Measurements from ENCODE around the gene GAPDH. TPM values are rescaled to one million over a fixed set of nuclear protein-coding genes. Genes with fewer than 3 reads are reported as not detected.
"Not testable (repeated sequence)": the region's sequence is repeated elsewhere in the genome, so short reads cannot be mapped to it uniquely, and the experiment has no call there.

Gene GAPDH
- total RNA-seq, 2 donors from 2014 or later = 1,700 to 2,744 TPM

DNA sequence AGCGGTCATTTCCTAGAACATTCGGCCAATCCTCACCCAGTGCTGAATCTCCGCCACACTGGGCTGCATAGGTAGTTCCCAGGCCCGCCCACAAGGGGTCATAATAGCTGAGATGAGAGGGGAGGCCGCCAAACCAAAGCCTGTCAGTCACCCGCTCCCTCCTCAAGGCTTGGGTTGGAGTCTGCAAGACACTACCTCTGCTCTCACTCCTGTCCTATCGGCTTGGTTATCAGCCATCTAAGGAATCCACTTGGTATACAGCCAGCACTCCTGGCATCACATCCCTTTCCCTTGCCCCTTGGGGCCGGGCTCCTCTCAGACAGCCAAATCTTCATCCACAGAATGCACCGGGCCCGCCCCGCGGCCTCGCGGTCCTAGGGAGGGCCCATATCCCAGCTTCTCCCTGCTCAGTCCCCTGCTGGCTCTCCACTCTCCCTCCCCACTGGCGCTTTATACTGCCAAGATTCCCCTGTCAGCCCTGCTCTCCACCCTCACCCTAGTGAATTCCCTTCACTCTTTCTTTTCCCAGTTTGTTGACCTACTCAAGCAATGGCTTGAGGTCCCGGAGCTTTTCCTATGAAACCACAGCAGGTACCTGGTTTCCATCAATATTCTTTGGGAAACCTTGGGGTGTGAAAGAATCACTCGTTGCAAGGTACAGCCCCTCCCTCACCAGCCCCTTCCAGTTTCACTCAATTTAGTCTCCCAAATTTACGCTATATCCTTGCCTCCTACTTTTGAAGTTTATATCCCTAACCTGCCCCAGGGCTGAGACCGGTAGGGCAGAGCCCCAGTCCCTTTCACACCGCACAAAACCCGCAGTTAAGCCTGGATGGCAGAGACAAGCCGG lies 20.1 kb downstream of the GAPDH start:
- H3K4me1 ChIP-seq (ENCODE audit: control insufficient read depth in 1 of 2, low read depth in 2 of 2) = peaks cover 45 to 65% of the 10 kb centered on the region in 2 donors

GRCh38 chr12:6555018-6555691 lies 20.8 kb downstream of the GAPDH start:
- no peaks in the 10 kb centered on the region for H3K9me3 ChIP-seq
- DNase-seq (ENCODE audit: low spot score) (no peak), ATAC-seq (ENCODE audit: insufficient number of reproducible peaks, low FRiP score, low read depth) (no peak)
- H3K27ac ChIP-seq = peak overlapping the region; percentile 98 to 100
- no peaks in the 10 kb centered on the region for H3K27me3 ChIP-seq (replicated peaks; ENCODE audit: insufficient read depth)
- H3K36me3 ChIP-seq = peaks cover 11% of the 10 kb centered on the region
- TF ChIP-seq CTCF (IDR thresholded peaks at IDR 0.05) = no peak
- peaks cover 37 to 57% of the 10 kb centered on the region in 2 donors for H3K4me1 ChIP-seq (ENCODE audit: control insufficient read depth in 1 of 2, low read depth in 2 of 2)
- H3K4me3 ChIP-seq = peak overlapping the region; percentile 93

More for the DNA sequence above, 20.1 kb downstream of the GAPDH start:
- ATAC-seq (ENCODE audit: insufficient number of reproducible peaks, low FRiP score, low read depth) (no peak), DNase-seq (ENCODE audit: low spot score) (no peak)
- Histone ChIP-seq H3K27me3 (replicated peaks; ENCODE audit: insufficient read depth) (no peaks in the 10 kb centered on the region), H3K9me3 (no peaks in the 10 kb centered on the region), H3K27ac (peak overlapping the region; percentile 98 to 100), H3K36me3 (peaks cover 10% of the 10 kb centered on the region), H3K4me3 (peak overlapping the region; percentile 93)
- TF ChIP-seq CTCF (IDR thresholded peaks at IDR 0.05) = peak; percentile 56

DNA sequence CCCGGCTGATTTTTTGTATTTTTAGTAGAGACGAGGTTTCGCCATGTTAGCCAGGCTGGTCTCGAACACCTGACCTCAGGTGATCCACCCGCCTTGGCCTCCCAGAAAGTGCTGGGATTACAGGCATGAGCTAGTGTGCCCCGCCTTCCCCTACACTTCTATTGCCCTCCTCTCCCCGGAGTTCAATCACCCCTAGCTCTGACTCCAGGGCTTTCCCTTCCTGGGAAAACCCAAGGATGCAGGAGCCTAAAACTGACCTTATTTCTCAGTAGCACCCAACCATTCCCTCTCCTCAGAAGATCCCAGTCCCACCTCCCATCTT lies 22.1 kb downstream of the GAPDH start:
- not testable (repeated sequence) for DNase-seq (ENCODE audit: low spot score); H3K9me3 ChIP-seq; ATAC-seq (ENCODE audit: insufficient number of reproducible peaks, low FRiP score, low read depth); H3K27me3 ChIP-seq (replicated peaks; ENCODE audit: insufficient read depth)
- H3K4me1 ChIP-seq (ENCODE audit: control insufficient read depth in 1 of 2, low read depth in 2 of 2) = peaks cover 25 to 44% of the 10 kb centered on the region in 2 donors
- H3K4me3 ChIP-seq = peak overlapping the region; percentile 93
- peaks cover 24% of the 10 kb centered on the region for H3K36me3 ChIP-seq
- H3K27ac ChIP-seq = peak overlapping the region; percentile 98 to 100

- H3K36me3 ChIP-seq = peaks cover 27% of the 10 kb centered on the region
- H3K9me3 ChIP-seq = no peaks in the 10 kb centered on the region
- no peak overlapping the region for H3K4me3 ChIP-seq
- H3K27me3 ChIP-seq (replicated peaks; ENCODE audit: insufficient read depth) = no peaks in the 10 kb centered on the region
- ATAC-seq (ENCODE audit: insufficient number of reproducible peaks, low FRiP score, low read depth) (no peak), DNase-seq (ENCODE audit: low spot score) (no peak)
- no peak for TF ChIP-seq CTCF (IDR thresholded peaks at IDR 0.05)
- peak overlapping the region; percentile 98 to 100 for H3K27ac ChIP-seq
- H3K4me1 ChIP-seq (ENCODE audit: control insufficient read depth in 1 of 2, low read depth in 2 of 2) = peaks cover 21 to 40% of the 10 kb centered on the region in 2 donors
Measured at GRCh38 chr12:6556857-6557256, 22.5 kb downstream of the GAPDH start.

DNA sequence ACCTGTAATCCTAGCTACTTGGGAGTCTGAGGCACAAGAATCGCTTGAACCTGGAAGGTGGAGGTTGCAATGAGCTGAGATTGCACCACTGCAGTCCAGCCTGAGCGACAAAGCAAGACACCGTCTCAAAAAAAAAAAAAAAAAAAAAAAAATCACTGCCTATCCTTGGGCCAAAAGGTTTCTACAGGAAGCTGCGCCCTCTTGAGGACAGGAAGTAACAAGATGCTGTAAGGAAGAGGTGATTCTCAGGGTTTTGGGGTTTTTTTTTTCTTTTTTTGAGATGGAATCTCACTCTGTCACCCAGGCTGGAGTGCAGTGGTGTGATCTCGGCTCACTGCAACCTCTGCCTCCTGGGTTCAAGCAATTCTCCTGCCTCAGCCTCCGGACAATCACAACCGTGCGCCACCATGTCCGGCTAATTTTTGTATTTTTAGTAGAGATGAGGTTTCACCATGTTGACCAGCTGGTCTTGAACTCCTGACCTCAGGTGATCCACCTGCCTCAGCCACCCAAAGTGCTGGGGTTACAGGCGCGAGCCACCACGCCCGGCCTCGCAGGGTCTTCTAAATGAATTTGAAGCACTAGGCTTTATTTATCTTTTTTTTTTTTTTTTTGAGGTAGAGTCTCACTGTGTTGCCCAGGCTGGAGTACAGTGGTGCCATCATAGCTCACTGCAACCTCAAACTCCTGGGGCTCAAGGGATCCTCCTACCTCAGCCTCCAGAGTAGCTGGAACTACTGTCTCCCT lies 23.9 kb downstream of the GAPDH start:
- not testable (repeated sequence) for ATAC-seq (ENCODE audit: insufficient number of reproducible peaks, low FRiP score, low read depth); DNase-seq (ENCODE audit: low spot score); H3K9me3 ChIP-seq; H3K4me3 ChIP-seq; H3K27me3 ChIP-seq (replicated peaks; ENCODE audit: insufficient read depth)
- H3K27ac ChIP-seq = peak overlapping the region in 1 of 2 donors; percentile 38
- H3K36me3 ChIP-seq = peaks cover 39% of the 10 kb centered on the region
- peaks cover 8 to 27% of the 10 kb centered on the region in 2 donors for H3K4me1 ChIP-seq (ENCODE audit: control insufficient read depth in 1 of 2, low read depth in 2 of 2)
- peak; percentile 34 for TF ChIP-seq CTCF (IDR thresholded peaks at IDR 0.05)

All from thoracic aorta (tissue), 2 donors.